SU-DHL-6 (cell line): ENCODE results near the gene SLC39A11.

Source experiments
- H2AFZ ChIP-seq: fragments of 200-600 bp; sonication (generic); 2 replicates; pipeline ENCODE4 v1.6.1; 2014; ENCODE audit warnings: low read depth, mild to moderate bottlenecking, moderate library complexity, mixed read lengths, antibody characterized with exemption, low read length; ENCODE audit not compliant: severe bottlenecking
- H3F3A ChIP-seq: fragments of 200-600 bp; shearing (Covaris generic); 2 replicates; pipeline ENCODE4 v1.6.0; 2016; ENCODE audit warnings: antibody characterized with exemption, mild to moderate bottlenecking; ENCODE audit not compliant: insufficient read depth
- H3K27ac ChIP-seq: fragments of 200-600 bp; sonication (generic); 2 replicates; pipeline ENCODE4 v1.5.1; 2016; ENCODE audit warnings: low read depth, mild to moderate bottlenecking, low read length, moderate library complexity, mixed read lengths
- H3K27me3 ChIP-seq: fragments of 200-600 bp; sonication (generic), shearing (Covaris generic); 2 replicates; pipeline ENCODE4 v1.6.0; 2014; ENCODE audit warnings: mild to moderate bottlenecking, low read length
- H3K36me3 ChIP-seq: fragments of 200-600 bp; sonication (generic); 2 replicates; pipeline ENCODE4 v1.6.1; 2014; ENCODE audit warnings: mild to moderate bottlenecking, low read length, mixed read lengths
- H3K4me2 ChIP-seq: fragments of 300-600, 200-600 bp; shearing (Covaris generic), sonication (generic); 2 replicates; pipeline ENCODE4 v1.6.0; 2014; ENCODE audit warnings: low read length, low read depth, mild to moderate bottlenecking; ENCODE audit not compliant: poor library complexity, severe bottlenecking
- H3K4me3 ChIP-seq: fragments of 200-600 bp; sonication (generic); 2 replicates; pipeline ENCODE4 v1.5.1; 2014; ENCODE audit warnings: antibody characterized with exemption, low read length, mild to moderate bottlenecking, mixed read lengths; ENCODE audit not compliant: insufficient read depth, poor library complexity, severe bottlenecking
- H3K79me2 ChIP-seq: fragments of 200-600 bp; sonication (generic); 2 replicates; pipeline ENCODE4 v1.6.1; 2014; ENCODE audit warnings: mild to moderate bottlenecking, low read length, moderate library complexity; ENCODE audit not compliant: insufficient read depth
- H3K9ac ChIP-seq: fragments of 200-600 bp; sonication (generic); 2 replicates; pipeline ENCODE4 v1.7.0; 2014; ENCODE audit warnings: mild to moderate bottlenecking, low read length
- H3K9me2 ChIP-seq: fragments of 200-600 bp; sonication (generic); replicated peaks from 2 replicates; pipeline ENCODE4 v1.6.1; 2014; ENCODE audit warnings: low read length; ENCODE audit not compliant: insufficient read depth
- H3K9me3 ChIP-seq: fragments of 200-600 bp; sonication (generic); 2 replicates; pipeline ENCODE4 v1.6.1; 2014; ENCODE audit warnings: low read length, mixed read lengths; ENCODE audit not compliant: insufficient read depth
- H4K20me1 ChIP-seq: fragments of 200-600 bp; sonication (generic); 2 replicates; pipeline ENCODE4 v1.6.1; 2014; ENCODE audit warnings: low read depth, mild to moderate bottlenecking, antibody characterized with exemption, low read length, moderate library complexity, mixed read lengths
- CTCF ChIP-seq: fragments of 200-600 bp; sonication (generic); IDR thresholded peaks from one replicate; pipeline ENCODE4 v1.5.1; 2017; ENCODE audit warnings: antibody characterized with exemption, mild to moderate bottlenecking, low read length, moderate library complexity; ENCODE audit not compliant: insufficient read depth, poor library complexity, severe bottlenecking
- EZH2phosphoT487 ChIP-seq: fragments of 200-600 bp; sonication (generic), shearing (Covaris generic); conservative IDR thresholded peaks from 2 replicates; pipeline ENCODE4 v1.6.1; 2018; ENCODE audit warnings: mild to moderate bottlenecking, antibody characterized with exemption, low read length, moderate library complexity, mixed read lengths

SLC39A11 gene

GRCh38 chr17:72982680-72983079 lies 109.8 kb downstream of the SLC39A11 start:
- Histone ChIP-seq H3K9me2 (no peaks in the 10 kb centered on the region), H3K4me3 (no peak overlapping the region), H3K9me3 (no peaks in the 10 kb centered on the region), H3K27me3 (no peaks in the 10 kb centered on the region), H2AFZ (no peak overlapping the region), H3K9ac (no peak overlapping the region), H3K4me2 (no peak overlapping the region), H3K79me2 (0 out of 2 replicates have a peak, but pooled peaks cover 3% of the 10 kb centered on the region), H3K27ac (no peak overlapping the region), H3F3A (no peaks in the 10 kb centered on the region), H3K36me3 (no peaks in the 10 kb centered on the region), H4K20me1 (no peaks in the 10 kb centered on the region)
- TF ChIP-seq EZH2phosphoT487 (no peak), CTCF (no peak)

GRCh38 chr17:72978593-72979218 lies 113.8 kb downstream of the SLC39A11 start:
- Histone ChIP-seq H3K9me2 (no peaks in the 10 kb centered on the region), H3F3A (no peaks in the 10 kb centered on the region), H3K4me2 (no peak overlapping the region), H4K20me1 (no peaks in the 10 kb centered on the region), H3K27ac (no peak overlapping the region), H2AFZ (no peak overlapping the region), H3K9me3 (no peaks in the 10 kb centered on the region), H3K4me3 (no peak overlapping the region), H3K27me3 (no peaks in the 10 kb centered on the region), H3K79me2 (no peaks in the 10 kb centered on the region; the same call in 1 of the 2 replicates), H3K36me3 (no peaks in the 10 kb centered on the region), H3K9ac (no peak overlapping the region)
- TF ChIP-seq CTCF = no peak
- TF ChIP-seq EZH2phosphoT487 = no peak

GRCh38 chr17:72977771-72978417 lies 114.6 kb downstream of the SLC39A11 start:
- H3K4me2 ChIP-seq = no peak overlapping the region
- H3K9me2 ChIP-seq = no peaks in the 10 kb centered on the region
- no peak overlapping the region for H3K27ac ChIP-seq
- no peaks in the 10 kb centered on the region for H3K36me3 ChIP-seq
- no peak overlapping the region for H3K4me3 ChIP-seq
- TF ChIP-seq EZH2phosphoT487 (no peak), CTCF (no peak)
- H3K9ac ChIP-seq = no peak overlapping the region
- H3F3A ChIP-seq = no peaks in the 10 kb centered on the region
- H3K79me2 ChIP-seq = no peaks in the 10 kb centered on the region; the same call in 1 of the 2 replicates
- no peak overlapping the region for H2AFZ ChIP-seq
- H3K9me3 ChIP-seq = no peaks in the 10 kb centered on the region
- no peaks in the 10 kb centered on the region for H3K27me3 ChIP-seq
- no peaks in the 10 kb centered on the region for H4K20me1 ChIP-seq
